Activated CD4-positive, CD25-positive, alpha-beta regulatory T cell treated with anti-CD3 and anti-CD28 coated beads, Interleukin-2, amount 50 U/mL, for 72 hours (primary cell): ENCODE data around the gene DEFB108B.
"Not testable (repeated sequence)": the region's sequence is repeated elsewhere in the genome, so short reads cannot be mapped to it uniquely, and the experiment has no call there.

ENCODE experiments used
- DNase-seq: peaks from one replicate; pipeline ENCODE4 v3.0.0; 2021

The DEFB108B gene, protein sequence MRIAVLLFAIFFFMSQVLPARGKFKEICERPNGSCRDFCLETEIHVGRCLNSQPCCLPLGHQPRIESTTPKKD

DNA sequence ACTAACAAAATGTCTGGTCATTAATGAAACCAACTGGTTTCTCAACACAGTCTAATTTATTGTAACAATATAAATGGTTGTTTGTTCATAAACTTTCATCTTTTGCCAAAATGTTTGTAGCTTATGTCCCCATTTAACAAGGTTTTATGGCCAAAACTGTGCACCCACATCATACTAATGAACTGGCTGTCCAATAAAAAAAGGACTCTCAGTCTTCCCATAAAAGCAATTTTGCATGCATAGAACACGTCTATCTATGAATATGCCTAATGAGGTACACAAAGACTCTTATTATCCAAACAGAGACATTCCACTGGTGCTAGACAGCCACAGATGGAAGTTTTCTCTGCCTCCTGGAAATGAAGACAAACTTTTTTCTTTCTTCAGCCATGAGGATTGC, at the start of gene DEFB108B:
Gene DEFB108B (plus strand): TSS at position 390 of the 400 bp plus-strand sequence. CDS start 0 bp downstream, at position 390.
- not testable (repeated sequence) for DNase-seq

DNA sequence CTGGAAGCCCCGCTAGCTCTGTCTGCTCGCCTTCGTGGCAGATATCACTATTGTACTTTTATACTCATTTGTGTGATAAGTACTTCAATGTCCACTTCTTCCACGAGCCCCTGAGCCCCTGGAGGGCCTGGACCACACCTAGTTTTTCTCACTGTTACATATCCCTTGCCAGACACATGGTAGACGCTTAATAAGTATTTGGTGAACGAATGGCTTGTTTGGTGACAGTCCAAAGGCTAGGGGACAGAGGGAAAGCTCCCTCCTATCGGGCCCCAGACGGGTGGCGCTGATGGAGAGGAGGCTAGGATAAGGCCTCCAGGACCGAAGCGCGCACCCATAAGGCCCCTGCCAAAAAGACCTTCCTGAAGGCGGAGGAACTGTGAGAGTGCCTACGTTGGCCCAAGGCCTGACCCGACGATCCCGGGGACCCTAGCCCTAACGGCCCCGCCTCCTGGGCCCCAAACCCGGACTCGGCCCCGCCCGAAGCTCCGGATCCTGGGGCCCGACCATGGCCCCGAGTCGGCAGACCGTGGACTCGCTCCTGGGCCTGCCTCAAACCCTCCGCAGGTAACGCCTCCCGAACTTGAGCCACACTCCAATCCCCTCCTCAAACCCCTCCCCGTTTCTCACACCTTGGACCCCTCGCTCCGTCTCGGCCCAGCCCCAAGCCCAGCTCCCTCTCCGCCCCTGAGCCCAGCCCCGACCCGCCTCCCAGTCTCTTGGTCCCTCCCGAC, 46.7 kb upstream of the DEFB108B start:
- DNase-seq = not testable (repeated sequence)

DNA sequence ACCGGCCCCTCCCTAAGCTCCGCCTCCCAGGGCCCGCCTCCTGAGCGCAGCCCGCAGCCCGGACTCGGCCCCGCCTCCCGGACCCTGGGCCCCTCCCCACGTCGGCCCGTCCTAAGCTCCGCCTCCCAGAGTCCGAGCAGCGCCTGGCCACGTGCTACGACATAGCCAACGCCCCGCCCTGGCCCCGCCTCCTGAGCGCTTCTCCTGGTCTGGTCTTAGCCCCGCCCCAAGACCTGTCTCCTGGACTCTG, 46.2 kb upstream of the DEFB108B start:
- peak; percentile 98 for DNase-seq

DNA sequence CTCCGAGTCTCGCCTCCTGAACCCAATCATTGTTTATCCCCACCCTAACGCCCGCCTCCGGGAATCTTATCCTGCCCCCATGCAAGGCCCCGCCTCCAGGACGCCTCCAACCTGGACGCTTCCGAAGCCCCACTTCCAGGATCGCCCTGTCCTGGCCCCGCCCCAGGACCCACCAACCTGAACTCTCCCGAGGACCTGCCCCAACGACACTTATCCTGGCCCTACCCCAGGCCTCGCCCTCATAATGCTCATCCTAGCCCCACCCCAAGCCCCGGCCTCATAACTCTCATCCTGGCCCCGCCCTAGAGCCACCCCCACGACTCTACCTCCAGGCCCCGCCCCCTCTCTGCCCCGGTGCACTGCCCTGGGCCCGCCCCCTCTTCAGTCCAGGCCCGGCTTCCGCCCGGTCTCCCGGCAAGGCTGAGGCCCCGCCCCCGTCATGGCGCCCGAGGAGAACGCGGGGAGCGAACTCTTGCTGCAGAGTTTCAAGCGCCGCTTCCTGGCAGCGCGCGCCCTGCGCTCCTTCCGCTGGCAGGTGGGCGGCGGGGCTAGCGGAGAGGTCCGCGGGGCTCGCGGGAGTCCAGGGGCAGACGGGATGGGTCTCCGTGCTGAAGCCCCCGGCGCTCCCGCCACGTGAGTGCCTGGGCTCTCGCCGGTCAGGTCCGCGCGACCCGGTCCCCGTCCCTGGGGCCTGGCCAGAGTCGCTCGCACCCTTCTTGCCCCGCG, 45.7 kb upstream of the DEFB108B start:
- peak; percentile 92 for DNase-seq

DNA sequence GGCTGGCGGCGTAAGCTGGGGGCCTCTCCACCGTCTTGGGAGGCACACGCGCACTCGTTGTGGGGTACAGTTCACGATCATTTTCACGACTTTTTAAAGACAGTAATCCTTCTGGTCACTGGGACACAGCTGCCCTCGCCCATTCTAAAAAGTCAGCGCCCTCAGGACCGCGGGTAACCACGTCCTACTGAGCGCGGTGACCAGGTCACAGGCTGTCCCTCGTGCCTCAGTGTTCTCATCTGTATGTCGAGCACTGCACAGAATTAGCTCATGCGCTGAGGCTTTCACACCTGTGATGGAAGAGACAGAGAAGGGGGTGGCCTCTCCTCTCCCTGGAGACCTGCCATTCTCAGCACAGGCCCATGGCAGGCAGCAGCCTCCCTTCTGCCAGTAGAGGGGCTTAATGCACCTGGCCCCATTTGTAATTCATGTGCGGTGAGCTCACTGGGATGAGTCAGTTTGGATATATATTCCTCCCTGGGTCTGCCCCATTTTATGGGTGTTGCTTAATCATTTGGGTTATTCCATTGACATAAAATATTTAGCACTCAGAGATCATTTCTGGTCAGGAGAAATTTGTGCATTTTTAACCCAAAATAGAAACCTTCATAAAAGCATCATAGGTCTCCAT, 45.1 kb upstream of the DEFB108B start:
- peak; percentile 50 for DNase-seq

DNA sequence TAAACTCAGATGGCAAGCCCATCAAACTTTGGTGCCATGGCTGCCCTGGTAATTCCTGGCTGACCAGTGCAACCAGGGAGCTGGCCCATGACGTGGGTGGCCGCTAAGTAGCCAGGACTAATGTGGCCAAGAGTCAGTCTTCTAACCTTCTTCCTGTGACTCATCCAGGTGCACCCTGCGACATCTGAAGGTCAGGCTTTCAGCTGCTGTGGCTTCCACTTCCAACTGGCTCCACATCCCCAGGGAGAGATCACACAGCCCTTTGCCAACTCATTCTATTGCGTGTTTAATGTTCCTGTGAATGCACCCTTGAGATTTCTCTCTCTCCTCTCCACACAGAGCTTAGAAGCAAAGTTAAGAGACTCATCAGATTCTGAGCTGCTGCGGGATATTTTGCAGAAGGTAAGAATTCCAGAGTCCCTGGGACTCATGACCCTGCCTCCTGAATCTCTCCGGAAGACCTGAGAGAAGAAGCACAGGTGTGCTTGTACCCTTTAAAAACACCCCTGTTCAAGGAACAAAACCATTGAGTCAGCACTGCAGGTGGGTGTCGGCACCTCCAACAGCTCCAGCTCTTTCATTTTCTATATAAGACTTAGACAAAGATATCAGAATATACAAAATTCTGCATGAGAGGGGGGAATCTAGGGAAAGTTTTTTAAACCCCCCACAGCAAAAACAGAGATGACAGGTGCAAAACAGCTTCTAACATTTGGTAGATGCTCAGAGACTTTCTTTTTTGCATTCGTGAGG, 43.4 kb upstream of the DEFB108B start:
- not testable (repeated sequence) for DNase-seq

DNA sequence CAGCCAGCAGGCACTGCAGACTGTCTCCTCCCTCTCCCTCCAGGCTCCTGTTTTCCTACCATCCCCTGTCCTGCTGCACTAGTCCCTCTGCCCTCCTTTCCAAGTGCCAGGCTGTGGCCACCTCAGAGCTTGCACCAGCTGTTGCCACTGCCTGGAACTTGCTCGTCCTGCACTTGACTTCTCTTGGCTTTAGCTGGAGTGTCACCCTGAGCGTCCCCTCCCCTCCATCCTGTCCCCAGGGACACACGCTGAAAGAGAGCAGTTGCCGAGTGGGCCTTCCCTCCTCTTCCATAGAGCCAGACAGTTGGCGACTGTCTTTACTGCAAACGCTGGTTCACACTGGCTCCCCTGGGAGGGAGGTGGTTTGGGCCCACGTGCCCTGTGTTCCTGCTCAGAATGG, 41.9 kb upstream of the DEFB108B start:
- DNase-seq = not testable (repeated sequence)

DNA sequence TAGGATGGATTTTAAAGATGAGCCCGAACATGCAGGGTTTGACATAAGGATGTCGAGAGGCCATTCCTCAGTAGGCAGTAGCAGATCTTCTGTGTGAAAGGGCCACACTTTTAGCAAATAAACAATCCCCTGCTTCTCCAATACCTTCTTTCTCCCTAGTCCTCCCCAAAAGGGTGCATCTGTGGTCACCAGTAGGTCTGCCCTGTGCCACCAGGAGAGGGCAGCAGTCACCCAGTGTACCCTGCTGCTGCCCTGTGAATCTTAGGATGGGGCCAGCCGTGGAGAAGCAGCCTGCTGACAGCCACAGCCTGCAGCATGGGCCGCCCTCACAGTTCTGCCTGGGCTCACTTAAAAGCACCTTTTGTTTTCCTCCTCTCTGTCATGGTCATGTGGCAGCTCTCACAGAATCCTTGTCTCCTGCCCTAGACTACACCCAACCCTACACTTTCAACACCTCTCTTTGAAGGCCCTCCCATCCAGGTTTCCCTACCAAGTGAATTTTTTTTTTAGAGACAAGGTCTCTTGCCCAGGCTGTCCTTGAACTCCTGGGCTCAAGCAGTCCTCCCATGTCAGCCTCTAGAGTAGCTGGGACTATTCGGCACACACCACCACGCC, 40.3 kb upstream of the DEFB108B start:
- DNase-seq = not testable (repeated sequence)

DNA sequence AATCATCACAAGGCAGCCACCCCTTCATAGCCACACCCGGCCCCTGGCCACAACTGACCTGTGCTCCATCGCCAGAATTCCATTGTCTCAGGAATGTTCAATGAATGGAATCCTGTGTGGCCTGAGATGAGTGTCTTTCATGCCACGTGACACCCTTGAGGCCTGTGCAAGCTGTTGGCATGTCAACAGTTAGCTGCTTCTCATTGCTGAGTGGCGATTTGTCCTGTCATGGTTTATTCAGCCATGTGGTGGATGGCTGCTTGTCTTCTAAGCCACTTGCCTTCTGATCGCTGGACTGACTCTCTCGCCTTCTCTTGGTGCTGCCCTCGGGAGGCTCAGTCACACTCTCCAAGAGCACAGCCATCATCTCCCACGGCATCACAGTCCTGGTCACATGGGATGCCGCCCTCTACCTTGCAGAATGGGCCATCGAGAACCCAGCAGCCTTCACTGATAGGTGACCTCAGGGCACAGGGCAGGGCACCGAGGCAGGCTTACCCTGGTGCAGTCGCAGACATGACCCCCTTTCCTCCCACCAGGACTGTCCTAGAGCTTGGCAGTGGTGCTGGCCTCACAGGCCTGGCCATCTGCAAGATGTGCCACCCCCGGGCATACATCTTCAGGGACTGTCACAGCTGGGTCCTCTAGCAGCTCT, 38.5 kb upstream of the DEFB108B start:
- not testable (repeated sequence) for DNase-seq

DNA sequence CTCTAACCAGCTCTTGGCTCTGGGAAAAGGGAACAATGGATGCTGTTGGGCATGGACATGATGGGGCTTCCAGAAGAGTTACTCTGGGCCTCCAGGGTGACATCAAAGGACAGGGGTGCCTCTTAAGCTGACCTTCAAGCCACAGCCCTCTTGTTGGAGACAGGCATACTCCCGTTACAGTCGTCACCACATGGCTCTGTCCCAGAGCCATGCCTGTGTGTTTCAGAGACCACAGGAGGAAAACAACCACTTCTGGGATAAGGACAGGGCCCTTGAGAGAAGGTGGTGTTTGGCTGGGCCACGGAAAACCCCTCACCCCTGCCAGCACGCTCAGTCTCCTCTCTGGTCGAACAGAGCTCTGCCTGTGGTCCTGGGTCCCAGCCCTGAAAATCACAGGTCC, 37.8 kb upstream of the DEFB108B start:
- not testable (repeated sequence) for DNase-seq

DNA sequence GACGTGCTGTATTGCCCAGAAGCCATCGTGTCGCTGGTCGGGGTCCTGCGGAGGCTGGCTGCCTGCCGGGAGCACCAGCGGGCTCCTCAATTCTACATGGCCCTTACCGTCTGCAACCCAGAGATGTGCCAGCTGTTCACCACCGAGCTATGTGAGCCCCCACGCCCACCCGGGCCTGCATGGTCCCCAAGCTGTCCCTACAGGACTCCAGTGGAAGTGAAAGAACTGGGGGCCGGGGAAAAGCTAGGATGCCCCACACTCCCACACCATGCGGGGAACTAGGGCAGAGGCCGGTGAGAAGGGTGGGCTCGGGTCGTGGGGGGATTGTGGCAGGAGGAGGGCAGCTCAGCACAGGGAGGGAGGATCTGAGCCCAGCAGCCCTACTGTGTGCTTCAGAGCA, 37.0 kb upstream of the DEFB108B start:
- not testable (repeated sequence) for DNase-seq

DNA sequence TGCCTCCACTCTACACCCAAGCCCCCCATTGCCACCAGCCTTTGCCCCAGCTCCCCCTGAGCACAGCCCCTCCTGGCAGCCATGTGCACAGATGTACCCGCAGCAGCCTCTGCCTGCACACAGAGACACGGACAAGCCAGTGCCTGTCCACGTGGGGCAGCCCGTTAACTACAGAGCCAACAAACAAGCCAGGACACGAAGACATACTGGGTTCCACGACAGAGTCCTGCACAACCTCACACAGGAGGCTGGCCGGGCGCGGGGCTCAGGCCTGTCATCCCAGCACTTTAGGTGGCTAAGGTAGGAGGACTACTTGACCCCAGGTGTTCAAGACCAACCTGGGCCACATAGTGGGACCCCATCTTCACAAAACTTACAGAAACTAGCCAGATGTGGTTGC, 36.2 kb upstream of the DEFB108B start:
- DNase-seq = not testable (repeated sequence)

DNA sequence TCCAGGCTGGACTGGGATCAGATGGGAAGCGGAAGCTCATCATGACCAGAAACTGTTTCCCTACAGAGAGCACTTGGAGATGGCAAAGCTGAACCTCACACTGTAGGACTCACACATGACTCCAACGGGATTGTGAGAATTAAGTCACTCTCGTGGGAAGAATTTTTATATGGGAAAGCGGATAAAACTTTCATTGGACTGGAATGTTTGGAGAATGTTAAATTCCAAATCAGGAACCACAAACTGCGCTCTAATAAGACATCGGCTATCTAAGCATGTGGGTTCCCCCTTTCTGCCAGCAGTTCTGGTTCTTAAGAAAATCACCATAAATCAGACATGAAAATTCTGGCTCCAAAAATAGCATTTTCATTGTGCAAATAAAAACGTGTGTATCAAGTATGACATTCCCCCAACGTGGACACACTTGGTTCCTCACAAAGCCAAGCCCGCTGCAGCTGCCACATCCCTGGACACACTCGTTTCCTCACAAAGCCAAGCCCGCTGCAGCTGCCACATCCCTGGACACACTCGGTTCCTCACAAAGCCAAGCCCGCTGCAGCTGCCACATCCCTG, 33.4 kb upstream of the DEFB108B start:
- DNase-seq = not testable (repeated sequence)

DNA sequence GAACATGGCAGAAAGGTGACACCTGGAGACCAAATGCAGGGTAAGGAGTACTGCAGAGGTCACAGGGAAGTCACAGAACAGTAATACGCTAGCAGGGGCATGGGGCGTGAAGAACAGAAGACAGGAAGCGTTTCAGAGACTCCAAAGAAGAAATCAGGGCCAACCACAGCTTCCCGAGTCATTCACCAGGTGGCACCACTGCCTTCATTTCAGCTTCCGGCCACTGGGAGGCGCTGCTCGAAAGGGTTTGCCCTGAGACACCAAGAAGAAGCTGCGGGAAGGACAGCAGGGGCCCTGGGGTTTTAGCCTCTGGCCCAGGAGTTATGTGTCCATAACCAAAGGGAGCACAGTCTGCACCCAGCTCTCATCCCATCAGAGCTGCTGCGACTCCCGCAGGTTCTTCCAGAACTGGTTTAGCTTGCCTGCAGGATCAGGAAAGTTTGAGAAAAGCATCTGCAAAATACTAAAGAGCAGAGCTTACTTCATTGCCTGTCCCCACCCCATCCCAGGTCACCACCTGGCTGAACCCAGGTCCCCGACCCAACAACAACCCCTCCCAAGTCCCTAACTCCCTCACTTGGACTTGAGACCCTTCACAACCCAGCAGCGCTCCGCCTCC, 32.6 kb upstream of the DEFB108B start:
- DNase-seq = peak; percentile 84

DNA sequence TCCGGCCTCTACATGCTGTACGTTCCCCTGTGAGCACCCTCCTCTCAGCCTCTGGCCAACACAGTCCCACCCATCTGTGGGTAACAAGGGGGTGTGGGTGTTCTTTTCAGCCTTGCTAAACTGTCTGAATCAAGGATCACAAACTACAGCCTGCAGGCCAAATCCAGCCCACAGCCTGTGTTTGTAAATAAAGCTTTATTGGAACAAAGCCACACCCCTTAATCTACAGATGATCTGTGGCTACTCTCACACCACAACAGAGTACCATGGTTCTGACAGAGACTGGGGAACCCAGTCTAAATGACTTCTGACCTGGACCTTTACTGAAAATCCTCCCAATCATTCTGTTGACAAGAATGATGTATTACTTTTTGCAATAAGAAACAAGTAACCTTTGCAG, 32.0 kb upstream of the DEFB108B start:
- not testable (repeated sequence) for DNase-seq

DNA sequence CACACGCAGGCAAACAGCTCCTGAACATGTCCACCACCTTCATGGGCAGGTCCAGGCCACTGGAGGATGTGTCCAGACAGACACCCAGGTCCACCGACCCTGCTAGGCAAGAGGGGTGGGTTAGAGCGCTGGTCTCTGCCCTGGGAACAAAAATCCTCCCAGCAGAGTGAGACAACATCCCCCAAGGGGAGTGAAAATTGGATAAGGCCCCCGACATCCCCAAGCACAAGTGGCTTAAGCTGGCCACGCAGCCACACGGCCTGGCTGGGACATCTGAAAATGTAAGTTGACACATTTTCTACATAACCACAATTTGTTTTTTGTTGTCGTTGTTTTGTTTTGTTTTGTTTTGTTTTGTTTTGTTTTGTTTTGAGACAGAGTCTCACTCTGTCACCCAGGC, 30.1 kb upstream of the DEFB108B start:
- not testable (repeated sequence) for DNase-seq

DNA sequence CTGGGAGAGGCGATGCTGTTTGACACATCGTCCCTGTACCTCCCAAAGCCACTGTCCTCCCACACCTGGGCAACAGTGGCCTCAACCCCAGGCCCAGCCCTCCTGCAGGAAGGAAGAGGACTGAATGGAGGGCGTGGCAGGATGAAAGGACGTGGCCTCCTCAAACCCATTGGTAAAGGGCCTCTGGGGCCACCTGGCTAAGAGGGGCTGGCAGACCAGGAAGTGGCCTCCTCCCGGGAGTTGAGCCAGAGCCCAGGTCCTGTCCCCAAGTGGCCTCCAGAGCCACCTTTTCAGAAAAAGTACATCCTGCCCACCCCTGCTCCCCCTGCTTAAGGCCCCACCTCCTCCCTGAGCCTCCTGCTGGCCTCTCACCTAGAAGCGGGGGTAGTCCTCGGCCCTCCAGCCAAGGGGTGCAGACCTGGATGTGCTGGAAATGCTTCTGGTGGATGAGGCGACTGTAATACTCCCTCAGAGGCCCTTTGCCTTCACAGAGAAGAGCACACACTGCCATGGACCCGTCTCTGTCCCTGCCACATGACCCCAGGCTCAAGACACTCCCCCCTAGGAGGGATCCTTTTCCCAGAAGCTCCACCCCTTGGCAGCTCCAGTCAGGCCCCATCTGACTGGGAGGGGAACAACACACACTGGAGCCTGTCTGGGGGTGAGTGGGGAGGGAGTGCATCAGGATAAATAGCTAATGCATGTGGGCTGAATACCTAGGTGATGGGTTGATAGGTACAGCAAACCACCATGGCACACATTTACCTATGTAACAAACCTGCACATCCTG, 28.6 kb upstream of the DEFB108B start:
- DNase-seq = not testable (repeated sequence)

DNA sequence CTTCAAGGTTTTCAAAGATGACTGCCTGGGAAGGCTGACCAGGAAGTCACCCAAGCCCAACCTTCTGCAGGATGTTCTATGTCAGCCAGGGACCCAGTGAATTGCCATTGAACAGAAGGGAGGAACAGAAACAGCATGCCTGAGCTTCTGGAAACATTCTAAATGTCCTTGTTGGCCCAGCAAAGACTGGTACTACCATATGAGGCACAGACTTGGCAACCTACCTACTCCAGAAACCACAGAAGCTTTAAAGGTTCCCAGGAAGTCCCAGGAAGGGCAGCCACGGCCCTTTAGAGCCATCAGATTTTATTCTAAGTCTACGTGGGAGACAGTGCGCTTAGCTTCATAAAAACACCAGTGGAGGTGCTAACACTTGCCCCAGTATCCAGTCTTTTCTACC, 20.5 kb upstream of the DEFB108B start:
- DNase-seq = not testable (repeated sequence)

DNA sequence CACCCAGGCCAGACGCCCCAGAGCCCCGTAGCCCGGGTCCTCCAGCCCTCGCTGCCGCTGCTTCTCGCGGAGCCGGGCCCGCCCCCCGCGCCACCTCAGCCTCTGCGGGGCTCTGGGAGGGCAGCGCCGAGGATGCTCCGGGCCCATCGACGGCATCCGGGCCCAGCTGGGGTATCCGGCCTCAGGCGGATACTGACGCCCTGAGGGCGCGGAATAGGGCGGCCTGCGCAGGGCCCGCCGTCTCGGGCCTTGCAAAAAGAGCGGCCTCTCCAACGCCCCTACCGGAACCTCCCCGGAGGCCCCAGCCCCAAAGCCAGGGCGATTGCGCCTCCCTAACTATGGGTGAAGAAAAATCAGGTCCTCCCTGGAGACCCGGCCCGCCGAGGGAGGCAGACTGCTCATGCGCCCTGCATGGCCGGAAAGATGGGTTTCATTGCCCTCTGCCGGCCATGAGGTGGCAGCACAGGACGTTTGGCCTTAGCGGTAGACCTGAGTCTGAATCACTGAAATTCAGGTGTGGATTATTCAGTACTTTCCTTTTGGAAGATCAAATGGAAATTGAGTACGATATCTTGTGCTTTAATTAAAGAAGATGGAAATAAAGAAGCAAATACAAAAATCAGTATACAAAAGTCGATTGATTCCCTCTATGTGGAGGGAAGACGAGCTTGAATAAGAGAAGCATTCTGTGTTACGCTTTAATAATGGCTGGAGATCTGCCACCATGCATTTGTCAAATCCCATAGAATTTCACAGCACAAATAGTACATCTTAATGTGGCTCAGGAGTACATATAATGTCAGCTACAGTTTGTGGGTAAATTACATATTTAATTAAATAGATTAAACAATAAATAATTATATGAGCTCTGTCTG, 19.3 kb upstream of the DEFB108B start:
- peak; percentile 80 for DNase-seq
